ENCODE data around the gene RAPH1.

DNA sequence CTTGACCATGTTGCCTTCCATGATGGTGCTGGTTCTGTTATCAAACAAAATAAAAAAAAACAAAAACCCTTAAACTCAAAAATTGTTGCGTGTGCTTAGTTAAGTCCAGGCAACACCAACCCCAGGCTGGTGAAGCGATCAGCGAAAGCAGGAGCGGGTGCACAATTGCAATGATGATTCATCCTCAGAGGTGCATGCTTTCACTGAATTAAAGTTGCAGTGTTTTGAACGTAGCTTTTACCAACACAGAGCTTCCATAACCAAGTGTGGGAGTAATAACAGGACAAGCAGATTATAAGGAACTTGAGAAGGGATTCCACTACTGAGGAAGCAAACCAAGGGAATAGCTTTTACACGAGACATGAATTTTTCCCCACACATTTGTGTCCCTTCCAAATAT is 39.7 kb upstream of the RAPH1 start:
- TF ChIP-seq CTCF (IDR thresholded peaks at IDR 0.05; ENCODE audit: insufficient read depth, low read length) (no peak), SPI1 (IDR thresholded peaks at IDR 0.05; ENCODE audit: borderline replicate concordance, low read depth) (no peak), POLR2AphosphoS5 (IDR thresholded peaks at IDR 0.05; ENCODE audit: low read depth) (no peak)

Measured in HL-60 (cell line).